HT1080 (cell line): ENCODE data around the gene ENSA. TPM values are rescaled to one million over a fixed set of nuclear protein-coding genes. Genes with fewer than 3 reads are reported as not detected.
"Not testable (repeated sequence)": the region's sequence is repeated elsewhere in the genome, so short reads cannot be mapped to it uniquely, and the experiment has no call there.

Experiments used
- DNase-seq: peaks from one replicate; pipeline ENCODE4 v3.0.0-alpha.2; 2015; ENCODE audit warnings: low read depth
- total RNA-seq: library from RNA; depleted of rRNA; stranded (reverse); fragments of >200 nt; shearing (Covaris generic); gene quantifications from 2 replicates; pipeline ENCODE4 v1.2.3, GENCODE V29; 2014

ENSA gene
- total RNA-seq, 1 experiment from 2014 or later: 194 TPM

GRCh38 chr1:150622303-150622975 lies 7.0 kb downstream of the ENSA start:
- no peak for DNase-seq

DNA sequence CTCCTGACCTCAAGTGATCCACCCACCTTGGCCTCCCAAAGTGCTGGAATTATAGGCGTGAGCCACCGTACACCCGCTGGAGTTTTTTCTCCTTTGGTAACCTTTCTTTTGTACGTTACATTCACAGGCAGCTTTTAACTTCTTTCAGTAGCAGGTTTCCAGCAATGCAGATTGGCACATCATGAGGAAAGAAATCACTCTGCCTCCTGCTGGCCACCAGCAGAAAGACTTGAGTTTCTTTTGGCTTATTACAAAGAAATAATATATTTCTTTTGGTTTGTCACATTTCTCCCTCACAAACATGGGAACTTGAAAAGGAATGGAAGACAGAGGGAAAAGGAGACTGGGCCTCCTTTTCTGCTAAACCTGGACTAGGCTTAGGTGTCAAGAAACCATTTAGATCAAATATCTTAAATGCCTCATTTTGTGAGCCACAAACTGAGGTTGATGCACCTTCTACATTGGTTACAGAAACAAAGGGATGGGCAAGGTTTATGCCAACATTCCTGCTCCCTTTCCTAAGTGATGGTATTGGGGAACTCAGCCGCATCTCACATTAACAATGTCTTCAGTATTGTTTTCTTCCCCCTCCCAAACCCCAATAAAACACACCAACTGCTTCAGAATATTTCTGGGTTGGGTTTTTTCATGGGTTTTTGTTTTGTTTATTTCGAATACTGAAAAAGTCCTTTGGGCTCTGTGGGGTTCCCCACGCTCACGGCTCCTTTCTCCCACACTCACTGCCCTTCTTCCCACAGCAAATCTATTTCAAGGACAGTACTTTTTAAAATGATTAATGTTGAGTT lies 7.7 kb downstream of the ENSA start:
- DNase-seq: no peak

DNA sequence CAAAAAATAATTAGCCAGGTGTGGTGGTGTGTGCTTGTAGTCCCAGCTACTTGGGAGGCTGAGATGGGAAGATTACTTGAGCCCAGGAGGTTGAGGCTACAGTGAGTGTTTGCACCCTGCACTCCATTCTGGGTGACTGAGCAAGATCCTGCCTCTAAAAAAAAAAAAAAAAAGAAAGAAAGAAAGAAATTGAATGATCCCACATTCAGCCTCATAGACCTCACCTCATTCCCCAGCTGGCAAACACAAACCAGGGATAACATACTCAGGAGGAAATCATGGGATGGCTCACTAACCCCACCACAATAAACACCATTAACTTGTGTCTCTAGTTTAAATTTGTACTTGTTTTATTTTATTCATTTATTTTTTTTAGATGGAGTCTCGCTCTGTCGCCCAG lies 8.5 kb downstream of the ENSA start:
- DNase-seq: no peak

DNA sequence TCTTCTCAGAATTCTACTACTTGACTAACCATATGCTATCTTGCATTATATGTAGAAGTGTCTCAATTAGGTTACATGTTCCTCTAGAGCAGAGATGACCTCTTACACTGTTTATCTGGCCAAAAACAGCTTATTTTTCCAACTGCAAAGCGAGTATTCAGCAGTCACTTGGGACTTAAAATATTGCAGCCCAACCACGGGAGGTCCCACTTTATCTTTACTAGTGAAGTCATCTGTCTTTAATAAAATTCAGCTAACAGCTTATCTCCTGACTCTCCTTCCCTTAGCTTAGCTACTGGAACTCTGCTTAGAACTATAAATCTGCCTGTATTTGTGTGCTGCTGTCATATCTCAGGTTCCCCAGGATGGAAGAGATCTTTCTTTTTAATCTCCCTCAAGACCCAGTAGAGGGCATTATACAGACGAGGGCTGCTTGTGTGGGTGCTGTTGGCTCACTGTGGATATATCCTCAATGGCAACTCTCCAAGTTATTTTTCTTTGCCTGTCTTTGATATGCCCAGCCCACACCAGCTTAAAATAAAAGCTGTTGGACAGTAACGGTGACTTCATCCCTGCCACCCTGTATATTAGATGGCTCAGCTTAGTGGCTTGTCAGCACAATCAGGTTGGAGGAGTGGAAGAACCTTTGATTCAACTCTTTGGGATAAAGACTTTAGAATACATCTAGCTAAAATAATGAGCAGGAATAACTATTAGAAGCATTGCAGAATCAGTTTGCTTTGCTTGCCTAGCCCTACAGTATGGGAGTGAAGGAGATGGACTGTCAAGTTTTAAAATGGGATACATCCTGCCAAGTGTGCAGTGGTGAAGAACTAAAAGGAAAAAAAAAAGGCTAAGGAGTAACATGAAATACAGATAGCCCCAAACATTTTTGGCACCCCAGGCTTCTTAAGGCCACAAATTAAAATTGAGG lies 9.6 kb downstream of the ENSA start:
- DNase-seq: peak; percentile 96

DNA sequence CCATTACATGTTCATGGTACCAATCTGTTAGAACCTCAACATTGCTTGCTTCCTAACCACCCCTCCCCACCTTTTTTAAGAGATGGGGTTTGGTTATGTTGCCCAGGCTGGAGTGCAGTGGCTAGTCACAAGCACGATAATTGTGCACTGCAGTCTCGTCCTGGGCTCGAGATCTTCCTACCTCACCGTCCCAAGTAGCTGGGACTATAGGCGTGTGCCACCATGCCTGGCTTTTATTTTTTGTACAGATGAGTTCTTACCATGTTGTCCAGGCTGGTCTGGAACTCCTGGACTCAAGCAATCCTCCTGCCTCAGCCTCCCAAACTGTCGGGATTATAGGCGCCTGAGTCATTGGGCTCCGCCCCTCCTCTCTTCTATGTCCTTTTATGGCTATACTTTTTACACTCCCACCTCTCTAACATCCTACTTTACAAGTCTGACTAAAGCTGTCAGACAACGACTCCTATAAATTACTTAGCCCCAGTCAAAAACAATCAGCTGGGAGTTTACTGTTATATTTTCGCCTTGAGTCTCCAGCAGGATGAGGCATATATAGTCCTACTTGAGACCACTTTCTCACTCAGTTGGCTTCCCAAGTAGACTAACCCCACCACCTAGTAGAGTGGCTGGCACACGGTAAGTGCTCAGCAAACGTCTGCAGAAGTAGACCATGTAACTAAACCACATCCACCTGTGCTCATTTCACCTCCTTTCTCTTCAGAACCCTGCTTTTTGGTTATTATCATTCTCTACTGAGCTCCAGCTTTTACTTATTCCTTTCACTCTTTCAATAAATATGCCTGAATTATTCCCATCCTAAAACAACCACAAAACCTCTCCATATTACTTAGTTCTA lies 13.8 kb downstream of the ENSA start:
- peak; percentile 67 for DNase-seq

- DNase-seq: peak; percentile 97
Measured at GRCh38 chr1:150613061-150613920, 16.1 kb downstream of the ENSA start.

DNA sequence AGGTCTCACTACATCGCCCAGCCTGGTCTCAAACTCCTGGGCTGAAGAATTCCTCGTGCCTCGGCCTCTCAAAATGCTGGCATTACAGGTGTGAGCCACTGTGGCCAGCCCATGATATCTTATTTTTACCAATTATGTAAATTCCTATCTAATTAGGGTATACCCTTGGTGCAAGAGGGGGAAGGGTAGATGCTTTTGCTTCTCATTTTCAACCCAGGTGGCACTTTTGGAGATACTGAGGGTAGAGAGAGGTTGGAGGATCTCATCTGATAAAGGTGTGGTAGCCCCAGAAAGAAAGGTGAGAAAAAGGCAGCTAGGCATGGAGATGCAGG lies 17.4 kb downstream of the ENSA start:
- DNase-seq: no peak

- no peak for DNase-seq
Measured at GRCh38 chr1:150610576-150610975, 18.8 kb downstream of the ENSA start.

GRCh38 chr1:150609732-150610131 lies 19.7 kb downstream of the ENSA start:
- no peak for DNase-seq

DNA sequence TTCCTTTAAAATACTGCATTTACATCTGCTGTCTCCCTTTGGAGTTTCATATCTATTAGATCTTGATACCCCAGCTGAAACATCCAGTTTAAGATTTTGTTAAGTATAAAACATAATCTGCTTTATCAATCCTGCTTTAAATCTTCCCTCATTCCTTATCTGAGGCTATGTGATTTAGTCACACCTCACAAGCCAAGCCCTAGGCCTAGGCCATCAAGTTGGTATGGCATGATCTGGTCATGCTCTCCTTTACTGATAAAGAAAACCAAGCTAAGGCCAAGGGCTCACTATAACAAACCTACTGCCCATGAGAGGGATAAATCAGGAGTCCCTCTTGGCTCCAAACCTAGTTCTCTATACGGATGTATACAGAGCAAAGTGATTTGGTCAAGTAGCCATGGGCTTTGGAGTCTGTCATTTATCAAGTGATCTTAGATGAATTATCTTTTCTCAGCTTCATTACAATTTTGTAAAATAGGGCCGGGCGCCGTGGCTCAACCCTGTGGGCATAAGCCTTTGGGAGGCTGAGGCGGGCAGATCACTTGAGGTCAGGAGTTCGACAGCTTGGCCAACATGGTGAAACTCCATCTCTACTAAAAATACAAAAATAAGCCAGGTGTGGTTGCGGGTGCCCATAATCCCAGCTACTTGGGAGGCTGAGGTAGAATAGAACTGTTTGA lies 22.8 kb downstream of the ENSA start:
- no peak for DNase-seq

GRCh38 chr1:150605451-150605731 lies 24.0 kb downstream of the ENSA start:
- not testable (repeated sequence) for DNase-seq

- no peak for DNase-seq
Measured at GRCh38 chr1:150604226-150604588, 25.2 kb downstream of the ENSA start.

DNA sequence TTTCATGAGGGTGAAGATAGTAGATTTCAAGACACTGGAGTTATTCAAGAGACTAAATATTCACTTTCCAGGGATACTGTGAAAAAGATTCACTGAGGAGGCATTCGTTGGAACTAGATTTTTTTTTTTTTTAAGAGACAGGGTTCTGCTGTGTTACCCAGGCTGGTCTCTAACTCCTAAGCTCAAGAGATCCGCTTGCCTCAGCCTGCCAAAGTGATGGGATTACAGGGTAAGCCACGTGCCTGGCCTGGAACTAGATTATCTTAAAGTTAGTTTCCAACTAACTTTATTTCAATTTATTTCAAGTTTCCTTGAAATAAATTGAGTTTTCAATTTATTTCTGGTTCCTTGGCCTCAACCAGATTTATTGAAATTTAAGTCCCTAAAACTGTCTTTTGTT lies 25.7 kb downstream of the ENSA start:
- DNase-seq: no peak

DNA sequence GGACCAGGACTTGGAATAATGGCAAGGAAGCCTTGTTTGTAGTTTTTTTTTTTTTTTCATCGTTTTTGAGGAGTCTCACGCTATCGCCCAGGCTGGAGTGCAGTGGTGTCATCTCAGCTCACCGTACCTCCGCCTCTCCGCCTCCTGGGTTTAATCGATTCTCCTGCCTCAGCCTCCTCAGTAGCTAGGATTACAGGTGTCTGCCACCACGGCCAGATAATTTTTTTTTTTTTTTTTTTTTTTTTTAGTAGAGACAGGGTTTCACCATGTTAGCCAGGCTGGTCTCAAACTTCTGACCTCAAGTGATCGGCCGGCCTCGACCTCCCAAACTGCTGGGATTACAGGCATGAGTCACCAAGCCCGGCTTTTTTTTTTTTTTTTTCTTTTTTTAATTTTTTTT lies 27.0 kb downstream of the ENSA start:
- not testable (repeated sequence) for DNase-seq

DNA sequence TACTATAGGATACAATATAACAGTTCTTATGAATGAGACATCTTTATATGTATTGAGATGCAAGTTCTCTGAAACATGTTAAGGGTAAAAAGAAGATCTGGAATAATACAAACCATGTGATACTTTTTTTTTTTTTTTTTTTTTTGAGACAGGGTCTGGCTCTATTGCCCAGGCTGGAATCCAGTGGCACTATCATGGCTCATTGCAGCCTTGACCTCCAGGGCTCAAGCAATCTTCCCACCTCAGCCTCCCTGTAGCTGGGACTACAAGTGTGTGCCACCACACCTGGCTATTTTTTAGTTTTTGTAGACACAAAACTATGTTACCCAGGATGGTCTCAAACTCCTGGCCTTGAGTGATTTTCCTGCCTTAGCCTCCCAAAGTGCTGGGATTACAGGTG lies 27.9 kb downstream of the ENSA start:
- DNase-seq: no peak

- not testable (repeated sequence) for DNase-seq
Measured at GRCh38 chr1:150598346-150598745, 31.1 kb downstream of the ENSA start.

DNA sequence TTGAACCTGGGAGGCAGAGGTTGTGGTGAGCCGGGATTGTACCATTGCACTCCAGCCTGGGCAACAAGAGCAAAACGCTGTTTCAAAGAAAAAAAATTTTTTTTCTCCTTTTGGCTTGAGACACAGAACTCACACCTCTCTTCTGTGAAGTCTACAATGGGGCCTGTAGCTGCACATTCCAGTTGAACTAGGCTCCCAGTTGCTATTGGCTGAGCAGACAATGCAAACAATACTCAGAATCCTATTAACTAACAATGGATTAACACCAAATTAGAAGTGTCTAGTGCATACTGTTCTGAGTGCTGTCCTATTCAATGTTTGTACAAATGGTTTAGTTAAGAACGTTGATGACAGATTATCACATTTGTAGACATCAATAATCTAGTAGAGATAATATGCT lies 32.4 kb downstream of the ENSA start:
- no peak for DNase-seq

DNA sequence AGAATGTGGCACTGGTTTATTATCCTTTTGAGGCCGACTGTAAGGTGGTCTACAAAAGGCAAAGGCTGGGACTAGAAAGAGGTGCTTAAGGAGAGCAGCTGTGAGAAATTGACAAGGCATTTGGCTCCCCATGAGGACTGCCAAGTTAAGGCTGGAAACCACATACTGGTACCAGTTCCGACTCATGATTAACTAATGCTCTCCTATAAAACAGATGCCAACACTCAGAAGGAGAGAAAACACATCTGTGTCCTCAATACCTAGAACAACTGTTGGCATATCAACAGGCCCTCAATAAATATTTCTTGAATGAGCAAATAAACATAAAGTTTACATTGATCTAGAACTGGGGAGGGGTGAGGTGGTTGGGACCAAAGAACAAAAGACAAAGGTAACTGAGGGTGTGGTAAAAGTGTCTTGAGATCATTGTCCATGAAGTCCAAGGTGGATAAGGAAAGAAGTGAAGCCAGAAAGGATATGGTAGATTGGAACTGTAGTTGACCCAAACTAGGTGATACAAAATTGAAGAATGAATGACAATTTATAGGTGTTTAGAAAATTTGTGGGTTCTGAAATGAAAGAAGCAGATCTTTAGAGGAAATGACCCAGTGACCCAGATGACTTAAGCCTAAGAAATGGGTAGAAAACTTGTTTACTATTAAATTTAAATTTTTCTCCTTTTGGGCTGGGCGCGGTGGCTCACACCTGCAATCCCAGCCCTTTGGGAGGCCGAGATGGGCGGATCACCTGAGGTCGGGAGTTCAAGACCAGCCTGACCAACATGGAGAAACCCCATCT lies 33.1 kb downstream of the ENSA start:
- peak; percentile 80 for DNase-seq

DNA sequence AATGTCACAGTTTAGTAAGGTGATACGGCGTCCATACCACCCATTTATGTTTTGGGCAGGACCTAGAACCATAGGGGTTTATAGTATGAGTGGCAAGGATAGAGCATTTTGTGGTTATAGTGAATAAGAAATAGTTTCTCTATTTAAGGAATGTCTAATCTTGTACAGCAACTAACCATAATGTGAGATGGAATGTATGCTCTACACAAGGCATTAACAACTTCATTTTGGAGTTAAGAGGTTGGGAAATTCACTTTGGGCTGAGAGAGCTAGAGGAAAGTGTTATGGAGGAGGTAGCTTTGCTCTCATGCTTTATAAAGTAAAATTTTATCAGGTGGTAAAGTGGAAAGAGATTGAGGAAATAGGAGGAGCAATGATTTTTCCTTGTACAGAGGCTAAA lies 47.0 kb downstream of the ENSA start:
- no peak for DNase-seq
